Activated CD8-positive, alpha-beta memory T cell treated with anti-CD3 and anti-CD28 coated beads for 24 hours (primary cell): ENCODE results near the gene ELAC1.
"Not testable (repeated sequence)": the region's sequence is repeated elsewhere in the genome, so short reads cannot be mapped to it uniquely, and the experiment has no call there.

ENCODE experiments used
- DNase-seq: peaks from one replicate; pipeline ENCODE4 v3.0.0-alpha.2; 2020

The ELAC1 gene

DNA sequence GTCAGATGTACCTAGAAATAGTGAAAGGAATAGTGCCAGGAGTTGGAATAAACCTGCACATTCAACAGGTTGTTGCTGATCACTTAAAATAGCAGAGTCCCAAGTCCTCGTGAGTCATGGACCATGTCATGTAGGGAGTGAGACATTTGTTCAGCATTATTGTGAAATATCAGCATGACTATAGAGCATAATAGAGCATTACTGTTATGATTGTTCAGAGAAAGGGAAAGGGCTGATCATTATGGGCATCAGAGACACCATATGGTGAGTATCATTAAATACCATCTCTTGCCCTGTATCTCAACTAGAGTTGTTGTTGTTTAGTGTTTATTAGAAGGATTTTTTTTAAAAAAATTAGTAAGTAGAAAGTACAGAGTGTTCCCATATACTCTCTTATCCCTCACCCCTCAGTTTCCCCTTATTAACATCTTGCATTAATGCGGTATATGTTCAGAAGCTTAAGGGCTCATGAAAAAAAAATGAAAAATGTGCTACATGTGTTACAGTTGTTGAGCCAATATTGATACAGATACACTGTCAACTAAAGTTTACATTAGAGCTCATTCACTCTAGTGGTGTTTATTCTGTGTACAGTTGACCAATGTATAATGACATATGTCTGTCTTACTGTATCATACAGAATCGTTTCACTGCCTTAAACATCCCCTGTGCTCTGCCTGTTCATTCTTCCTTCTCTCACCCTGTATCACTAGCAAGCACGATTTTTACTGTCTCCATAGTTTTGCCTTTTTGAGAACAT, 5.7 kb downstream of the ELAC1 start:
- no peak for DNase-seq

DNA sequence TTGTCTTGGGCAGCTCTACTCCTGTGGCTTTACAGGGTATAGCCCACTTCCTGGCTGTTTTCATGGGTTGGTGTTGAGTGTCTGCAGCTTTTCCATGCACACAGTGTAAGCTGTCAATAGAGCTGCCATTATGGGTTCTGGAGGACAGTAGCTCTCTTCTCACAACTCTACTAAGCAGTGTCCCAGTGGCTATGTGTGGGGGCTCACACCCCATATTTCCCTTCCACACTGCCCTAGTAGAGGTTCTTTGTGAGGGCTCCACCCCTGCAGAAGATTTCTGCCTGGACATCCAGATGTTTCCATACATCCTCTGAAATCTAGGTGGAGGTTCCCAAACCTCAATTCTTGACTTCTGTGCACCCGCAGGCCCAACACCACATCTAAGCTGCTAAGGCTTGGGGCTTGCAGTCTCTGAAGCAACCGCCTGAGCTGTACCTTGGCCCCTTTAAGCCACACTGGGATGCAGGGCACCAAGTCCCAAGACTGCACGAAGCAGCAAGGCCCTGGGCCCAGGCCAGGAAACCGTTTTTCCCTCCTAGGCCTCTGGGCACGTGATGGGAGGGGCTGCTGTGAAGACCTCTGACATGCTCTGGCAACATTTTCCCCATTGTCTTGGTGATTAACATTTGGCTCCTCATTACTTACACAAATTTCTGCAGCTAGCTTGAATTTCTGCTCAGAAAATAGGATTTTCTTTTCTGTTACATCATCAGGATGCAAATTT, 9.4 kb downstream of the ELAC1 start:
- DNase-seq: no peak

DNA sequence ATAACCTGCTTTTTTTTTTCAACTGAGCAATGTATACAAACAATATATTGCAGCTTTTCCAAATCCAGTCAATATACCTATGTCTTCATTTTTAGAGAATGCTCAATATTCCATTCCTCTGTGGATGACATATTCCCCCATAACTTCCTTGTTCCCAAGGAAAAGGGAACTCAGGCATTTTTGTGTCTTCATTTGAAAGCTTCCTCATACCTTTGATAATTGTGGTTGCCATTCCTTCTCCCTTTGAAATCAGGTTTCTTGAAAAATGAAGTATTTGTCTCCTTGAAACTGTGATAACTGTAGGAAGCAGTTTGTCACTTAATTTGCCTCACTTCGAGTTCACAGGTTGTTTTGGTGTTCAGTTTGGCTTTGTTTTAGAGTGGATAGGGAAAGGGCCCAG, 13.5 kb downstream of the ELAC1 start:
- DNase-seq: no peak

- DNase-seq: no peak
Observed at GRCh38 chr18:50982086-50982801, 14.4 kb downstream of the ELAC1 start.

GRCh38 chr18:50982802-50983179, 15.0 kb downstream of the ELAC1 start:
- no peak for DNase-seq

- no peak for DNase-seq
Observed at GRCh38 chr18:50986360-50987087, 18.7 kb downstream of the ELAC1 start.

GRCh38 chr18:50987261-50987660, 19.4 kb downstream of the ELAC1 start:
- no peak for DNase-seq

DNA sequence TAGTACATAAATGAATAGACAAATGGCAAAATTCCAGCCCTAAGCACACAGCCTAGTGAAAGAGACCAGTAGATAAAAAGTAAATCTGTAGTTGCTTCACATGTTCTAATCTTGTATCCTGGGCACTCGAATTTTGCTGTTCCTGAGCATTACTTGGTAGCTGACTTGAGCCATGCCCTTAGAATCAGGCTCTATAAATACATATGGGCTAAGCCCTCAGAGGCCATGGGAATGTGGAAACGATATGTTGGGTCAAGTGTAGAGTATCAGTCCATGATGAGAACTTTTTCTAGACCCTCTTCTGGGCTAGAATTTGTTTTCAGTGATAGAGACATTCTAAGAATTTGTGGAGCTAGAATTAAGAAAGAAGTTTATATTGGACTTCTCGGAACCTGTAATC, 21.9 kb downstream of the ELAC1 start:
- no peak for DNase-seq

- no peak for DNase-seq
Observed at GRCh38 chr18:50992351-50992762, 24.5 kb downstream of the ELAC1 start.

- no peak for DNase-seq
Observed at GRCh38 chr18:50994031-50994430, 26.2 kb downstream of the ELAC1 start.

DNA sequence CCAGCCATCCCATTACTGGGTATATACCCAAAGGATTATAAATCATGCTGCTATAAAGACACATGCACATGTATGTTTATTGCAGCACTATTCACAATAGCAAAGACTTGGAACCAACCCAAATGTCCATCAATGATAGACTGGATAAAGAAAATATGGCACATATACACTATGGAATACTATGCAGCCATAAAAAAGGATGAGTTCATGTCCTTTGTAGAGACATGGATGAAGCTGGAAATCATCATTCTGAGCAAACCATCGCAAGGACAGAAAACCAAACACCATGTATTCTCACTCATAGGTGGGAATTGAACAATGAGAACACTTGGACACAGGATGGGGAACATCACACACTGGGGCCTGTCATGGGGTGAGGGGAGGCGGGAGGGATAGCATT, 35.3 kb downstream of the ELAC1 start:
- not testable (repeated sequence) for DNase-seq

DNA sequence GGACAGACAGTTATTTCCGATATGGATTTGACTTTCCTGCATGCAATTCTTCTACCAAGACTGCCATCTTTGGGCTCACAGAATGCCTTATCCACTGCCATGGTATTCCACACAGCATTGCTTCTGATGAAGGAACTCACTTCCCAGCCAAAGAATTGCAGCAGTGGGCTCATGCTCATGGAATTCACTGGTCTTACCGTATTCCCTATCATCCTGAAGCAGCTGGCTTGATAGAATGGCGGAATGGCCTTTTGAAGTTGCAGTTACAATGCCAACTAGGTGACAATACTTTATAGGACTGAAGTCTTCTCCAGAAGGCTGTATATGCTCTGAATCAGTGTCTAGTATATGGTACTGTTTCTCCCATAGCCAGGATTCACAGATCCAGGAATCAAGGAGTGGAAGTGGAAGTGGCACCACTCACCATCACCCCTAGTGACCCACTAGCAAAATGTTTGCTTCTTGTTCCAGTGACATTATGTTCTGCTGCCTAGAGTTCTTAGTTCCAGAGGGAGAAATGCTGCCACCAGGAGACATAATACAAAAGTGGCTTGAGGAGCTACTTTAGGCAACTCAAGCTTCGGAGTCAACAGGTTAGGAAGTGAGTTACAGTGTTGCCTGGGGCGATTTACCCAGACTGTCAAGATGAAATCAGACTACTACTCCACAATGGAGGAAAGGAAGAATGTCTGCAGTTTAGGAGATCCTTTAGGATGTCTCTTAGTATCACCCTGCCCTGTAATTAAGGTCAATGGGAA, 38.4 kb downstream of the ELAC1 start:
- DNase-seq: no peak

DNA sequence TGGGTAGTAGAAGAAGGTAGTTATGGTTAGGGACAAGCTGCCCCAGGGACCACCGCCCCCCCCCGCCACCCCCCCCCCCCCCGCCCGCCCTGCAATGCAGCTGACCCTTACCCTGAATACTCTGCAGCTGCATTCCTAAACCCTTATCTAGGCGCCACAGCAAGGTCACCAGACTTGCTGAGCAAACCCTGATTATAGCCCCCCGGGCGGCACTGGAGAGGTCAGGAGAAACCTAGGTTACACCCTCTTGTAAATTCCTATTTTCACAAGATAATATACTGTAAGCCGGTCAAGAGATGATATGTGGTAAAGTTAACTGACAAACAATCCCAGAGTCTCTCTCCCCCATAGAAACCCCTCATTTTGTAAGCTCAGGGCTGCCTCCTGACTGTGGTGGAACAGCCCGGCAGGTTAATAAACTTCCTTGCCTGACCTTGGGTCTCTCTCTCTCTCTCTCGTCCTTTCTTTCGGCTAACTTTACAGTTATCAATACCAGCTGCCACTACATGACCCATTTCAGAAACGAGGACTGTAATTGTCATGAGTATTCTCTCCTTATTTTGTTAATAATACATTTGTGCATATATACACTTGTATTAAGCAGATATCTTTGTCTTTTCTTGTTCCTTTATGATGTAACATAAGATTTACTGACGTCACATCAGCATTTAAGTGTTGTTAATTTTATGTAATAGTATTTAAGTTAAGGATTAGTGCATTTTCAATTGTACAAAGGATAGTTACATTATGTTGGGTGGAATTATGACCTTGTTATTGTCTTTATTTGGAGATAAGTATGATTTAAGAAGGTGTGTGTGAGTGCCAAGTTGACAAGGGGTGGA, 39.3 kb downstream of the ELAC1 start:
- DNase-seq: no peak

DNA sequence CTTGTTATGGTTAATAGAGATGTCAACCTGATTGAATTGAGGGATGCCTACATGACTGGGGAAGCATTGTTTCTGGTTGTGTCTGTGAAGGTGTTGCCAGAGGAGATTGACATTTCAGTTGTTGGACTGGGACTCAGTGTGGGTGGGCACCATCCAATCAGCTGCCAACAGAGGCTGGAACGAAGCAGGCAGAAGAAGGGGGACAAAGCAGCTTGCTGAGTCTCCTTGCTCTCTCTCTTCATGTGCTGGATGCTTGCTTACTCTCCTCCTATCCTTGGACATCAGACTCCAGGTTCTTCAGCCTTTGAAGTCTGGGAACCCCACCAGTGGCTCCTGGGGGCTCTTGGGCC, 39.9 kb downstream of the ELAC1 start:
- no peak for DNase-seq

- no peak for DNase-seq
Observed at GRCh38 chr18:51009072-51009471, 41.2 kb downstream of the ELAC1 start.

DNA sequence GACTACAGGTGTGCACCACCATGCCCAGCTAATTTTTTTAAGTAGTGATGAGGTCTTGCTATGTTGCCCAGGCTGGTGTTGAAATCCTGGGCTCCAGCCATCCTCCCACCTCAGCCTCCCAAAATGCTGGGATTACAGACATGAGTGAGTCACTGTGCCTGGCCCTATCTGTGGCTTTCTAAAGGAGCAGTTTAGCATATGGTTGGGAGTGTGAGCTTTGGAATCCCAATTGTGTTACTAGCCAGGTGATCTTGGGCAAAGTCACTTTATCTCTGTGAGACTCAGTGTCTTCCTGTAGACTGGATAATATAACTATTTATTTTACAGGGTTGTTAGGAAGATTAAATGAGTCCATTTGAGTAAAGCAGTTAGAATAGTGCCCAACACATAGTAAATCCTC, 42.4 kb downstream of the ELAC1 start:
- DNase-seq: no peak

GRCh38 chr18:51011709-51012108, 43.9 kb downstream of the ELAC1 start:
- no peak for DNase-seq

DNA sequence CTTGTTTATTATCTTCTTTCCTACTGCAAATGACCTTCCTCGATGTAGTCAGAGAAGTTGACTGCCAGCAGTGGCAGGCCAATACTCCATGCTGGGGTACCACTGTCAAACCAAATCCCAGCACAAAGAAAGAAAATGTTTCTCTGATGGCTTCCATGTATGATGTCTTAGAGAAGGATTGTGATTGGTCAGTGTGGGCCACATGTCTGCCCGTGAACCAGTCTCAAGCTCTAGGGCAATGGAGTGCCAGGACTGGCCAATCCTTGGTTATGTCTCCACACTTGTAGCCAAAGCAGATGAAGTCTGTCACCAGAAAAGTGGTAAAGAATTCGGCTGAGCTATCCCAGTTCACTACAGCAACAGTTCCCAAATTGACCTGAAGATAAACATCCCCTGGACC, 44.6 kb downstream of the ELAC1 start:
- no peak for DNase-seq

- DNase-seq: no peak
Observed at GRCh38 chr18:51013259-51013658, 45.4 kb downstream of the ELAC1 start.

DNA sequence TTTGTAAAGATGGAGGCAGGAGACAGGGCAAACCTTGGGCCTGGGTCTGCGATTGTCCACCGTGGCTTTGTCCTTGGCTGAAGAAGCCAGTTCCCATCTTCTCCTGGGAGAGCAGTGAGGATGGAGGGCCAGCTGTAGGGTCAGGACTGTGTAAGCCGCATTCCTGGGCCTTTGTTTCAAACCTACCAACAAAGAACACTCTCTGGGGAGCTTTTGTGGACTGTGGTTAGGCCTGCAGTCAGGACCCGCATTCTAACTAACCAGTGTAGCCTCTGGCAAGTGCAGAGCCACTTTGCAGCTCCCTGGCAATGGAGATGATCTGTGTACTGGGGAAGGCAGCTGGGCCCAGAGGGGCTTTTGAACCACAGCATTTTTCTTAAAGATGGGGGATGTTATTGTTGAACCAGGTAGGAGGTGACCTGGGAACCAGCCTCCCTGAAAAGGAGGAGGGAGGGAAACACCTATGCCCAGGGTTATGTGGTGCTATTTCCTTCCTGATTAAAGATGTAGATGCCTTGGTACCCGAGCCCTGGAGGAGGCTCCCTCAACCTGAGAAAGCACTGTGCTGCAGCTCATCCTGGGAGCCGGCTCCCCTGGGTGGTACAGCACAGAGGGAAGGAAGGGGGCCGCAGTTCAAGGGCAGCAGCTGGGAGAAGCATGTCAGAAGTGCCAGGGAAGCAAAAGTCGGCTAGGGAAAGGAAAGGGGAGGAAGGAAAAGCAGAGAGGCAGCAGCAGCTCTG, 49.5 kb downstream of the ELAC1 start:
- DNase-seq: no peak

- no peak for DNase-seq
Observed at GRCh38 chr18:51020536-51020935, 52.7 kb downstream of the ELAC1 start.
